ENCODE measurements around the gene CHADL. TPM values are rescaled to one million over a fixed set of nuclear protein-coding genes. Genes with fewer than 3 reads are reported as not detected.

CHADL gene
- total and polyA plus RNA-seq, 9 of the 15 experiments (the other 6 are each of a cell fraction or from before 2014, with no cell fraction given), result not detected

DNA sequence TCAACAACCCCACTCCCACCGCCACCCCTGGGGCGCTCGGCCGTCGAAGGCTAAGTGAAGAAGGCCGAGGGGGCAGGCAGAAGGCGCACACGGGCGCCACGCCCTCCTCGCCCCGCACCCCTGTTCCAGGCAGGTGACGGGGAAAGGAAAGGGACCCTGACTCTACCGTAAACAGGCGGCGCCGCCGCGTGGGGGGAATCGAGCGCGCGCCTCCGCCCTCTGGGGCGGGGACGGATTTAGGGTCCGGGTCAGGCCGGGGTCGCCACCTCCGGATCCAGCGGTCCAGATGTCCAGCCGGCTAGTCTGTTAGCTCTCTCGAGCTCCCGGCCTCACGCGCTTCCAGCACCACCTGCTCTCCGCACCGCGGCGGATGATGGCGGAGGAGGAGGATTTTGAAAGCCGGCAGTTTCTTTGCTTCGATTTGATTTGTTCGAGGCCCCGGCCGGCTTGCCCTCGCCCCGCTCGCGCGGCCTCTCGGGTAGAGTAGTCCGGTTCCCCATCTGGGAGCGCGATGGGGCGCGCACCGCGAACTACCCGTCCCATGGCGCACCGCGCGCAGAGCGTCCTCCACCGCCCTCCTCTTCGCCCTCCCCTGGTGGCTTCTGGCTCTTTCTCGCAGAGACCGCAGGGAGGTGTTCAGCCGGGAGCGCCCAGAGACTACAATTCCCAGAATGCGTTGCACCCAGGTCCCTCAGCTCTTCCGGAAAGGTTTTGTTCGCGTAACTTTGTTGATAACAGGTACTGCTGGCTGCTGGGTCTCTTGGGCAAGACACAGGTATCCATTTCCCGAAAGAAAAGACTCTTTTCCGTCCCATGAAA is 45.3 kb upstream of the CHADL start, which contains the start of gene RANGAP1 (continued):
- TF ChIP-seq EWSR1 (IDR thresholded peaks at IDR 0.05; ENCODE audit: borderline replicate concordance, low read depth, partially characterized antibody), result no peak
- TF ChIP-seq ARID1B (IDR thresholded peaks at IDR 0.05), result no peak
- peak; percentile 64 for TF ChIP-seq ATF1 (CRISPR knock-in tag; IDR thresholded peaks at IDR 0.05)
- TF ChIP-seq ATF1 (tag; IDR thresholded peaks at IDR 0.05), result peak; percentile 80
- no peak for TF ChIP-seq CBFB (CRISPR knock-in tag; IDR thresholded peaks at IDR 0.05)
- TF ChIP-seq ZNF584 (CRISPR knock-in tag; IDR thresholded peaks at IDR 0.05; ENCODE audit: low read depth), result 0 out of 2 replicates have a peak, but pooled peaks have one; percentile 14
- TF ChIP-seq, protein P1, sequence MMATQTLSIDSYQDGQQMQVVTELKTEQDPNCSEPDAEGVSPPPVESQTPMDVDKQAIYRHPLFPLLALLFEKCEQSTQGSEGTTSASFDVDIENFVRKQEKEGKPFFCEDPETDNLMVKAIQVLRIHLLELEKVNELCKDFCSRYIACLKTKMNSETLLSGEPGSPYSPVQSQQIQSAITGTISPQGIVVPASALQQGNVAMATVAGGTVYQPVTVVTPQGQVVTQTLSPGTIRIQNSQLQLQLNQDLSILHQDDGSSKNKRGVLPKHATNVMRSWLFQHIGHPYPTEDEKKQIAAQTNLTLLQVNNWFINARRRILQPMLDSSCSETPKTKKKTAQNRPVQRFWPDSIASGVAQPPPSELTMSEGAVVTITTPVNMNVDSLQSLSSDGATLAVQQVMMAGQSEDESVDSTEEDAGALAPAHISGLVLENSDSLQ (IDR thresholded peaks at IDR 0.05), result no peak
- TF ChIP-seq, protein P2, sequence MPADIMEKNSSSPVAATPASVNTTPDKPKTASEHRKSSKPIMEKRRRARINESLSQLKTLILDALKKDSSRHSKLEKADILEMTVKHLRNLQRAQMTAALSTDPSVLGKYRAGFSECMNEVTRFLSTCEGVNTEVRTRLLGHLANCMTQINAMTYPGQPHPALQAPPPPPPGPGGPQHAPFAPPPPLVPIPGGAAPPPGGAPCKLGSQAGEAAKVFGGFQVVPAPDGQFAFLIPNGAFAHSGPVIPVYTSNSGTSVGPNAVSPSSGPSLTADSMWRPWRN (IDR thresholded peaks at IDR 0.05; ENCODE audit: low read depth), result no peak
- TF ChIP-seq ZNF232 (CRISPR knock-in tag; IDR thresholded peaks at IDR 0.05), result no peak
- 0 out of 2 replicates have a peak, but pooled peaks have one; percentile 0 for TF ChIP-seq AFF4 (CRISPR knock-in tag; IDR thresholded peaks at IDR 0.05)
- TF ChIP-seq SMAD2 (IDR thresholded peaks at IDR 0.05; ENCODE audit: low read depth, low read length), result no peak
- TF ChIP-seq, protein P3, sequence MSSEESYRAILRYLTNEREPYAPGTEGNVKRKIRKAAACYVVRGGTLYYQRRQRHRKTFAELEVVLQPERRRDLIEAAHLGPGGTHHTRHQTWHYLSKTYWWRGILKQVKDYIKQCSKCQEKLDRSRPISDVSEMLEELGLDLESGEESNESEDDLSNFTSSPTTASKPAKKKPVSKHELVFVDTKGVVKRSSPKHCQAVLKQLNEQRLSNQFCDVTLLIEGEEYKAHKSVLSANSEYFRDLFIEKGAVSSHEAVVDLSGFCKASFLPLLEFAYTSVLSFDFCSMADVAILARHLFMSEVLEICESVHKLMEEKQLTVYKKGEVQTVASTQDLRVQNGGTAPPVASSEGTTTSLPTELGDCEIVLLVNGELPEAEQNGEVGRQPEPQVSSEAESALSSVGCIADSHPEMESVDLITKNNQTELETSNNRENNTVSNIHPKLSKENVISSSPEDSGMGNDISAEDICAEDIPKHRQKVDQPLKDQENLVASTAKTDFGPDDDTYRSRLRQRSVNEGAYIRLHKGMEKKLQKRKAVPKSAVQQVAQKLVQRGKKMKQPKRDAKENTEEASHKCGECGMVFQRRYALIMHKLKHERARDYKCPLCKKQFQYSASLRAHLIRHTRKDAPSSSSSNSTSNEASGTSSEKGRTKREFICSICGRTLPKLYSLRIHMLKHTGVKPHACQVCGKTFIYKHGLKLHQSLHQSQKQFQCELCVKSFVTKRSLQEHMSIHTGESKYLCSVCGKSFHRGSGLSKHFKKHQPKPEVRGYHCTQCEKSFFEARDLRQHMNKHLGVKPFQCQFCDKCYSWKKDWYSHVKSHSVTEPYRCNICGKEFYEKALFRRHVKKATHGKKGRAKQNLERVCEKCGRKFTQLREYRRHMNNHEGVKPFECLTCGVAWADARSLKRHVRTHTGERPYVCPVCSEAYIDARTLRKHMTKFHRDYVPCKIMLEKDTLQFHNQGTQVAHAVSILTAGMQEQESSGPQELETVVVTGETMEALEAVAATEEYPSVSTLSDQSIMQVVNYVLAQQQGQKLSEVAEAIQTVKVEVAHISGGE (CRISPR knock-in tag; IDR thresholded peaks at IDR 0.05), result no peak
- no peak for TF ChIP-seq ZNF780A (CRISPR knock-in tag; IDR thresholded peaks at IDR 0.05)
- TF ChIP-seq, protein P4, sequence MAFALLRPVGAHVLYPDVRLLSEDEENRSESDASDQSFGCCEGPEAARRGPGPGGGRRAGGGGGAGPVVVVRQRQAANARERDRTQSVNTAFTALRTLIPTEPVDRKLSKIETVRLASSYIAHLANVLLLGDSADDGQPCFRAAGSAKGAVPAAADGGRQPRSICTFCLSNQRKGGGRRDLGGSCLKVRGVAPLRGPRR (CRISPR knock-in tag; IDR thresholded peaks at IDR 0.05), result no peak
- TF ChIP-seq ZNF766 (CRISPR knock-in tag; conservative IDR thresholded peaks at IDR 0.05), result peak; percentile 92
